AG09309 (cell line): ENCODE data around the gene UQCC5.

Source experiments
- DNase-seq: peaks from one replicate; pipeline ENCODE4 v3.0.0-alpha.2; 2010; ENCODE audit warnings: low read depth
- H3K4me3 ChIP-seq: 2 replicates; pipeline ENCODE4 v1.5.1; 2011; ENCODE audit warnings: mild to moderate bottlenecking, low read depth, low read length, moderate library complexity; ENCODE audit not compliant: control insufficient read depth
- TF ChIP-seq, protein P1 (sequence below): IDR thresholded peaks from 2 replicates; pipeline ENCODE4 v1.5.1; 2011; ENCODE audit warnings: mild to moderate bottlenecking, low read depth, low read length, inconsistent platforms; ENCODE audit not compliant: insufficient read depth, control insufficient read depth; ENCODE audit errors: missing control alignments

Gene UQCC5

DNA sequence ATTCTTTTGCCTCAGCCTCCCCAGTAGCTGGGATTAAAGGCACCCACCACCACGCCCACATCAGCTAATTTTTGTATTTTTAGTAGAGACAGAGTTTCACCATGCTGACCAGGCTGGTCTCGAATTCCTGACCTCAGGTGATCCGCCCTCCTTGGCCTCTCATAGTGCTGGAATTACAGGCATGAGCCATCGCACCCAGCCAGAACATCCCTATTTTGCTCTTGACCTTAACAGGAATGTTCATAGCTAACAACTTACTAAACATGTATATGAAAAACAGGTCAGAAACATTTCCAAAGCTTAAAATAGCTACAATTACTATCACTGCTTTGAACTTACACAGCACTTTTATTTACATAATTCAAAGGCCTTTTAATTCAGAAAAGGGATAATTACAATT is 33.7 kb downstream of the UQCC5 start:
- no peak for DNase-seq
- TF ChIP-seq, protein P1, sequence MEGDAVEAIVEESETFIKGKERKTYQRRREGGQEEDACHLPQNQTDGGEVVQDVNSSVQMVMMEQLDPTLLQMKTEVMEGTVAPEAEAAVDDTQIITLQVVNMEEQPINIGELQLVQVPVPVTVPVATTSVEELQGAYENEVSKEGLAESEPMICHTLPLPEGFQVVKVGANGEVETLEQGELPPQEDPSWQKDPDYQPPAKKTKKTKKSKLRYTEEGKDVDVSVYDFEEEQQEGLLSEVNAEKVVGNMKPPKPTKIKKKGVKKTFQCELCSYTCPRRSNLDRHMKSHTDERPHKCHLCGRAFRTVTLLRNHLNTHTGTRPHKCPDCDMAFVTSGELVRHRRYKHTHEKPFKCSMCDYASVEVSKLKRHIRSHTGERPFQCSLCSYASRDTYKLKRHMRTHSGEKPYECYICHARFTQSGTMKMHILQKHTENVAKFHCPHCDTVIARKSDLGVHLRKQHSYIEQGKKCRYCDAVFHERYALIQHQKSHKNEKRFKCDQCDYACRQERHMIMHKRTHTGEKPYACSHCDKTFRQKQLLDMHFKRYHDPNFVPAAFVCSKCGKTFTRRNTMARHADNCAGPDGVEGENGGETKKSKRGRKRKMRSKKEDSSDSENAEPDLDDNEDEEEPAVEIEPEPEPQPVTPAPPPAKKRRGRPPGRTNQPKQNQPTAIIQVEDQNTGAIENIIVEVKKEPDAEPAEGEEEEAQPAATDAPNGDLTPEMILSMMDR, result no peak

DNA sequence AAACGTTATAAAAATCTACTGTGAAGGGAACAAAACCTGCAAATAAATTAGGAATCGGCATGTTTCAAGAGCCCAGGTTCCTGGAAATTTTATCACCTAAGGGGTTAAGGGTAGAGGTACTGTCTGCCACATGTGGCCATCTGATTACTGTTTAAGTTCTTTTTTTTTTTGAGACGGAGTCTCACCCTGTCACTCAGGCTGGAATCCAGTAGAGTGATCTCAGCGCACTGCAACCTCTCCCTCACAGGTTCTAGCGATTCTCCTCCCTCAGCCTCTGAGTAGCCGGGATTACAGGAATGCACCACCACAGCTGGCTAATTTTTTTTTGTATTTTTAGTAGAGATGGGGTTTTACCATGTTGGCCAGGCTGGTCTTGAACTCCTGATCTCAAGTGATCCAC is 35.8 kb downstream of the UQCC5 start:
- no peak for DNase-seq
- TF ChIP-seq, protein P1, result no peak
- H3K4me3 ChIP-seq, result no peak overlapping the region

More for the DNA sequence above, 33.7 kb downstream of the UQCC5 start:
- H3K4me3 ChIP-seq, result no peak overlapping the region

DNA sequence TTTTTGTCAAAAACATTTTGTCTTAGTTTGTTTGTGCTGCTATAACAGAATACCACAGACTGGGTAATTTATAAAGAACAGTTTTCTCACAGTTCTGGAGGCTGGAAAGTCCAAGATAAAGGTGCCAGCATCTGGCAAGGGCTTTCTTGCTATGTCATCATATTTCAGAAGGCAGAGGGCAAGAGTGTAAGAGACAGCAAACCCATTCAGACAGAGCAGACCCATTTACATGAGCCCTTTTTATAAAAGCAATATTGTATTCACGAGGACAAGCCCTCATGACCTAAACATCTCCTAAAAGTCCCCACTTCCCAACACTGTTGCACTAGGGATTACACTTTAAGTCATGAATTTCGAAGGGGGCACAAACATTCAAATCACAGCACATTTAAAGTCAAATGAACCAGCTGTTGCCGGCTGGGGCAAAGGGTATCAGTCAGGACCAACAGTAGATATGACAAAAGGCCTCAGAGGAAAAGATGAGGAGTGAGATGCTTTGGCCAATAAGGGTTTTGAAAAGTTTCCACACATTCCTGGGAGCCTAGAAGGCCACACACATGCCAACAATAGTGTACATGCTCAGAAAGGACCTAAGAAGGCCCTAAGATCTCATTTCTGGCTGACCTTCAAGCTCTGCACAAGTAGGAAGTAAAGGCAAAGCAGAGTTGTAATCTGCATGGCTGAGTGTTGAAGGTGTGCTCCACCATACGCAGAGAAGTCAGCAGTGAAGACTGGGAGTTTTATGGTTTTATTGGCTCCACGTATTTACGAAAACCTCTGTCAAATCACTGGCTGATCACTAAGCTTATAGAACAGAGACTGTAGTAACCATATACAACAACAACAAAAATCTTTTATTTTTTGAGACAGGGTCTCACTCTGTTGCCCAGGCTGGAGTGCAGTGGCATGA is 37.9 kb downstream of the UQCC5 start:
- H3K4me3 ChIP-seq, result no peak overlapping the region
- TF ChIP-seq, protein P1, result no peak
- no peak for DNase-seq
